Right cardiac atrium (tissue), 5 donors: Measurements from ENCODE around the gene SEMA5B. TPM values are rescaled to one million over a fixed set of nuclear protein-coding genes. Genes with fewer than 3 reads are reported as not detected.

Experiments
- ATAC-seq, 2 donors: fragments of 200-7000 bp; cut with Tn5 transposase; one replicate each; pipeline versions ENCODE4 v1.8.0 to v1.9.1; 2020; ENCODE audit warnings: moderate library complexity in 2 of 2, mild to moderate bottlenecking in 1 of 2
- DNase-seq, 3 donors: peaks; one replicate each; pipeline ENCODE4 v3.0.0-alpha.2; 2020
- H3K27ac ChIP-seq: one replicate; pipeline ENCODE4 v1.5.1; 2013; ENCODE audit warnings: mild to moderate bottlenecking, low read length, control low read depth, moderate library complexity
- H3K27me3 ChIP-seq: one replicate; pipeline ENCODE4 v1.6.1; 2013; ENCODE audit not compliant: control insufficient read depth, insufficient read depth
- H3K4me1 ChIP-seq: one replicate; pipeline ENCODE4 v1.6.1; 2013; ENCODE audit warnings: low read length; ENCODE audit not compliant: control insufficient read depth, insufficient read depth
- H3K4me3 ChIP-seq: one replicate; pipeline ENCODE4 v1.5.1; 2013; ENCODE audit warnings: low read length, control low read depth
- H3K9me3 ChIP-seq: one replicate; pipeline ENCODE4 v1.6.1; 2013; ENCODE audit warnings: low read length; ENCODE audit not compliant: control insufficient read depth
- WGBS: extraction: QIAGEN DNeasy Blood & Tissue Kit; methylation state at CpG from one replicate; pipeline ENCODE4 v1.1.7; 2013; 5-methylcytosine and 5-hydroxymethylcytosine counted together
- intact Hi-C, 4 donors: fragments of 100-400 bp; cut with DNase I; formaldehyde crosslinking; loops; one replicate each; pipeline versions ENCODE4 v1.11.0 to v1.14.0; 2022 to 2023
- polyA plus RNA-seq: library from polyadenylated mRNA; stranded (reverse); fragments of 200-250 nt; gene quantifications from one replicate; pipeline ENCODE4 v1.2.3, GENCODE V29; 2013
- total RNA-seq, 4 donors: library from RNA; stranded (reverse); fragmentation: NEBNext Ultra II Directional; extraction: Animal tissue kit (Norgen Biotek cat#: 25700); gene quantifications; one replicate each; pipeline ENCODE4 v1.2.1, GENCODE V29; 2021
- donor health status: healthy with polysubstance abuse.
- donor health status: DM: no; HTN: yes; CAD: no.
- donor health status: DM: no; HTN: no; CAD: no.
- donor health status: DM: no; HTN: yes; CAD: no; lungs with severe emphysema.
- donor health status: DM: yes; HTN: yes; CAD: no.

Gene SEMA5B
- total and polyA plus RNA-seq, 5 donors = 0.72 to 4.9 (median 3.1) TPM

DNA sequence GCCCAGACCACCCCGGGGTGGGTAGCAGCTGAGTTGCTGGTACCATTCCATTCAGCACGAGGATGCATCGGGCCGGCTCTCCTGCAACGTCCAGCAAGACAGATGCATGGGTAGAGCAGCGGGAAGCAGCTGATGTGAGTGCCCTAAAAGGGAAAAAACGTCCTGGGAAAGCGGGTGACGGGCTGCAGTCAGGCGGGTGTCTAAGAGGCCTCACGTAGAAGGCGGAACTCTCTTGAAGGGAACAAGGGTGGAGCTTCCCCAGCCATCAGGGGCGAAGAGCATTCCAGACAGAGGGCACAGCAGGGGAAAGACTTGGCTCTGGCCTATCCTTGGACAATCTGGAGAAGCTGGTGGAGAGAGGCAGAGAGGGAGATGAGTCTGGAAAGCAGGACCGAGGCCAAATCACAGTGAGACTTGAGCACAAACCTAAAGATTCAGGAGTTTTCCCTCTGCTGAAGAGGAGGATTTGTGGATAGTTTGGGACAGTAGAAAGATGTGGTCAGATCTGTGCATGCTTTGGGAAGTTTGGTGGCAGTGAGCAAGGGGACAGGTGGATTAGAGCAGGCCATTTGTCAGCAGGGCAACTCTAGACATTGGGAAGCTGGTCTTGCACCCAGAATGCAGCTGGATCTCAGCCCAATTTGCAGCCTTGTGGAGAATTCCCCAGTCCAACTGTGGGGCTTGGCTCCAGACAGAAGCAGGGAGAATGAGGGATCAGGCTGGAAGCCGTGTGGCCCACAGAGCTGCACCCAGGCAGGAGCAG is 70.7 kb downstream of the SEMA5B start:
- intact Hi-C loops = no loop called here
- WGBS = 62% methylated on average over 15 of the region's 15 CpGs
- no peaks in the 10 kb centered on the region for H3K27me3 ChIP-seq
- no peak overlapping the region for H3K4me3 ChIP-seq
- peaks cover 13% of the 10 kb centered on the region for H3K4me1 ChIP-seq
- ATAC-seq (peak; percentile 39 to 64), DNase-seq (peak in 1 of 3 donors; percentile 61)
- H3K27ac ChIP-seq = peak overlapping the region; percentile 70
- H3K9me3 ChIP-seq = no peaks in the 10 kb centered on the region

DNA sequence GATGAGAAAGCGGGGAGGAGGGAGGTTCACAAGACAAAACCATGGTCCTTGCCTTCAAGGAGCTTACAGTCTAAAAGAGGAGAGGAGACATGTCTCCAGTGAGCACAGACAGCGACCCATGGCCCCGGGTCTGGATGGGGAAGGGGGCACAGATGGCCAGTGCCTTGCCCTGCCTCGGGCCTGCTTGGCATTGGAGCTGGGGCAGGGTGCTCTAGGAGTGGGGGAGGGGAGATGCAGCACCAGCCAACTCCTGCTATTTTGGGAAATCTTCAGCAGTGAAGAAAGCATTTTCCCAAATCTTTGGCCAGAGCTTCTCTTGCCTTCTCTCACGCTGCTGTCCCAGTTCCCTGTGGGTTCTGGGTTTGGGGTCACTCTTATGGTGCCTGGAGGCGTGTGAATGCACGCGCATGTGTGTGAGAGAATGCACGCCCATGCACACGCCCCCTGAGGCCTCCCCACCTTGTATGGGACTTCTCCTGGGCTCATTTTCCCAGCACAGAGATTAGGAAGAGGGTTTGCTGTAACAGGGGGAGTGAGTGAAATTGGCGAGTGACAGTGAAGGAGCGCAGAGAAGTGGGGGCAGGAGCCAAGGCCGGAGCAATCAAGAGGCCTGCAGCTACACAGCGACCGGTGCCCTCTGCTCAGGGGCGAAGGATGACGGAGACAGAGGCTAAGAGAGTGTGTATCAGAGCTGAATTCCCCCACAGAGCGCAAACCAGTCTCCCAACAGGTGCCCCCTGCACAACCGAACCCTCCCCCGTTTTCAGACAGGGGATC is 71.5 kb downstream of the SEMA5B start:
- ATAC-seq (no peak), DNase-seq (peak in 1 of 3 donors; percentile 66)
- peaks cover 13% of the 10 kb centered on the region for H3K4me1 ChIP-seq
- H3K4me3 ChIP-seq = no peak overlapping the region
- peak overlapping the region; percentile 62 for H3K27ac ChIP-seq
- intact Hi-C loops = no loop called here
- no peaks in the 10 kb centered on the region for H3K9me3 ChIP-seq
- H3K27me3 ChIP-seq = no peaks in the 10 kb centered on the region
- WGBS = 64% methylated on average over 20 of the region's 20 CpGs

DNA sequence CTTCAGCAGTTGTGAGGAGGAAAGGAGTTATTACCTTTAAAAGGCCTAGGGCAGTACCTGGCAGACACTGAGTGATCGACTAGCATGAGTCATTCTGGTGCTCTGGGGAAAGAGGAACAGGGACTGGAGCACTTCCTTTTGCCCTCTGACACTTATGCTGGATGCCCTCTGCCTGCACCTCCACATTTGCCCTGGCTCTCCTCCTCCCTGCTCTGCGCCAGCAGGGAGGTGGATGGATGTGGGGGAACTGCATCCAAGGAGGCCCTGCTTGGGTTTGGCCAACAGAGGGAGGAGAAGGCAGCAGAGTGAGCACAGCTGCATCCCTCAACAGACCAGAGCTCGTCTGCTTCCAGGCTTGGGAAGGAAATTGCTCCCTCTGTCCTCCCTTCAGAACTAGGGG is 75.0 kb downstream of the SEMA5B start:
- H3K4me3 ChIP-seq = no peak overlapping the region
- no peaks in the 10 kb centered on the region for H3K27me3 ChIP-seq
- WGBS = 44% methylated on average over 3 of the region's 3 CpGs
- no peaks in the 10 kb centered on the region for H3K9me3 ChIP-seq
- no peak overlapping the region for H3K27ac ChIP-seq
- intact Hi-C loops = no loop called here
- H3K4me1 ChIP-seq = peaks cover 9% of the 10 kb centered on the region
- DNase-seq (no peak), ATAC-seq (peak; percentile 25 to 29)

DNA sequence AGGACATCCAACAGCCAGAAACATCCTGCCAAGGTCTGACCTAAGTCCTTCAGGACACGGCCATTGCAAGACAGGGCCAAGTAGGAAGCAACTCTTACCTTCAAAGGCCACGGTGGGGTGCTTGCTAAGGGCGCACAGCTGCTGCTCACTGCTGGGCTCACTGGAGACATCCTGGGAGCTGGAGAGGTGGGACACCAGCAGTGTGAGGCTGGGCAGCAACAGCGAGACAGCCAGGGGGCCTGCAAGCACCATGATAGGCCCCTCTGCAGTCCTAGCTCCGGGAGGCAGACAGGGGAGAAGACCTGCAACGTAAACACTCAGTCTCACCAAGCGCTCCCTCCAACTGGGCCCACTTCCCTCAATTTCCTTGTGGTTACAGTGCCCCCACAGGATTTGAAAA is 79.2 kb downstream of the SEMA5B start:
- peak in 1 of 3 donors; percentile 60 for DNase-seq
- no peak overlapping the region for H3K4me3 ChIP-seq
- 61% methylated on average over 7 of the region's 7 CpGs for WGBS
- H3K27me3 ChIP-seq = no peaks in the 10 kb centered on the region
- ATAC-seq = peak; percentile 48 to 57
- H3K4me1 ChIP-seq = peaks cover 2% of the 10 kb centered on the region
- intact Hi-C loops = loop anchor here in 3 of 4 donors (2.0 to 10.0 kb wide), 4 partner anchors 34 to 606 kb away; no protein-coding TSS in a partner anchor
- H3K27ac ChIP-seq = no peak overlapping the region
- H3K9me3 ChIP-seq = no peaks in the 10 kb centered on the region

DNA sequence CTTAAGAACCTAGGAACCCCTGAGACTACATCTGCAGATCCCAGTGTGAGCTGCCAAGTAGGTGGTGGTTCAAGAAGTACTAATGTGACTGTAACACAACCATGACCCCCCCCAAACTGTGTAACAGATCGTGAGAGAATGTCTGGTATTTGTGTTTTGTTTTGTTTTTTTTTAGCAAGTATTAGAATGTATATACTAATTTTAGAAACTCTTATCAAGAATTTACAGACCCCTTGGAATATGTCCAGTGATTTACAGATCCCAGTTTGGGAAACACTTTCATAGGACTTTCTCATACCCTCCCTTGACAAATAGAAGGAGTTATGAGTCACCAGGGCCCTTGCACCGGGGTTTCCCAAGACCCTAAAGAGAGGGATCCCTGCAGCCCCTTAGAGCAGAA is 79.8 kb downstream of the SEMA5B start:
- Histone ChIP-seq H3K27ac (no peak overlapping the region), H3K4me3 (no peak overlapping the region), H3K4me1 (peaks cover 2% of the 10 kb centered on the region), H3K9me3 (no peaks in the 10 kb centered on the region), H3K27me3 (no peaks in the 10 kb centered on the region)
- 48% methylated on average over 2 of the region's 2 CpGs for WGBS
- no peak for ATAC-seq
- no peak for DNase-seq
- intact Hi-C loops = loop anchor here in 3 of 4 donors (2.0 to 10.0 kb wide), 4 partner anchors 35 to 607 kb away; no protein-coding TSS in a partner anchor

DNA sequence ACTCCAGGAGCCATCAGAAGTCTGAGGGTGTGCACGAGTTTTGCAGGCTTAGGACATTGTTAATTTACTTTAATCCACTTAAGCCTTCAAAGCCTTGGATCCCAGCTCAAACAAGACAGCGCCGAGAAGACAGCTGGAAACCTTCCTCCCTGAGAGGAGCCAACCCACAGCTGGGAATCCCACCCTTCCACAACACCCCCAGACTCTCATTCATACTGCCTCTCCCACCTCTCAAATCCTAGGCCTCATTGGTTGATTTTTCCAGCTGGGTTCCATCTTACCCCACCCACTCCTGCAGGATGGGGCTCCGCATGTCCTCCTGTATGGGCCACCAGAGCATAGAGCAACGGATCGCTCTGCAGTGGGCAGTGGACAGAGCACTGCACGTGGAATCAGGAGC is 80.4 kb downstream of the SEMA5B start:
- intact Hi-C loops = loop anchor here in 3 of 4 donors (5.0 to 10.0 kb wide), 3 partner anchors 35 to 608 kb away; no protein-coding TSS in a partner anchor
- Histone ChIP-seq H3K9me3 (no peaks in the 10 kb centered on the region), H3K27ac (peak overlapping the region; percentile 10), H3K27me3 (no peaks in the 10 kb centered on the region), H3K4me1 (no peaks in the 10 kb centered on the region), H3K4me3 (no peak overlapping the region)
- WGBS = 74% methylated on average over 7 of the region's 7 CpGs
- DNase-seq (no peak), ATAC-seq (no peak)

DNA sequence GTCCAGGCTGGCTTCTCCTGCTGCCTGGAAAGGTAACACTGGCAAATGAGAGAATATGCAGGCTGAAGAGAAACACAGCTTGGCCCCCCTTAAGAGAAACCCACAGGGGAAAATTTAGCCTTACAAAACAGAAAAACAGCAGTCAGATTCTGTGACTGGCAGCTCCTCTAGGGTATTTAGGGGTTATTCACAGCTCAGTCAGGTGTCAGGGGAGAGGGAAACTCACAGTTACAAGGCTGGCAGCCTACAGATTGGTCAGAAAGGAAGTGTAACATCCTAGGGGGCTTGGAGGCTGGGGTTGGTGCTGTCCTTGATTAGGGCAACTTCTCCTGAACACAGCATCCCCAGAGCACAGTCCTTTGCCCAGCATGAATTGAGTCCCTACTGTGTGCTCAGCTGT is 81.4 kb downstream of the SEMA5B start:
- no peak overlapping the region for H3K4me3 ChIP-seq
- no peaks in the 10 kb centered on the region for H3K27me3 ChIP-seq
- no peak overlapping the region for H3K27ac ChIP-seq
- no peaks in the 10 kb centered on the region for H3K9me3 ChIP-seq
- intact Hi-C loops = loop anchor here in 3 of 4 donors (5.0 to 10.0 kb wide), 3 partner anchors 36 to 609 kb away; no protein-coding TSS in a partner anchor
- no peaks in the 10 kb centered on the region for H3K4me1 ChIP-seq
- no peak for ATAC-seq
- DNase-seq = no peak

DNA sequence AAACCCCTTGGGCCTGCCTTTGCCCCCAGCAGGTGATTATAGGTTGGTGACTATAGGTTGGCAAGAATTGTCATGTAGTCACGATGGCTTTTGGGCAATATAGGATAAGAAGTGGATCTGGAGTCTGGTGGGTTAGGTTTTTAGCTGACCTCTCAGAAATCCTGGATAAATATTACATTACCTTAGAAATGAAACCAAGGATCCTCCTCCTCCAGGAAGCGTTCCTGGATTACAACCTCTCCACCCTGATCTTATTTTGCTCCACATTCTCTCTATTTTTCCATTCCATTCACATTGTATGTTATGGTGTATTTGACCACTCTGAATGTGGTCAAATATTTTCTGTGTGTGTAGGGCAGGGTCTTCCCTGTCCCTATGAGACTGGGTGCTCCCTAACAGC is 82.3 kb downstream of the SEMA5B start:
- intact Hi-C loops = loop anchor here in 3 of 4 donors (5.0 to 10.0 kb wide), 3 partner anchors 37 to 610 kb away; no protein-coding TSS in a partner anchor
- no peak for DNase-seq
- Histone ChIP-seq H3K4me3 (no peak overlapping the region), H3K4me1 (no peaks in the 10 kb centered on the region), H3K27ac (no peak overlapping the region), H3K27me3 (no peaks in the 10 kb centered on the region), H3K9me3 (no peaks in the 10 kb centered on the region)
- ATAC-seq = no peak
- WGBS = 88% methylated on average over 2 of the region's 2 CpGs

DNA sequence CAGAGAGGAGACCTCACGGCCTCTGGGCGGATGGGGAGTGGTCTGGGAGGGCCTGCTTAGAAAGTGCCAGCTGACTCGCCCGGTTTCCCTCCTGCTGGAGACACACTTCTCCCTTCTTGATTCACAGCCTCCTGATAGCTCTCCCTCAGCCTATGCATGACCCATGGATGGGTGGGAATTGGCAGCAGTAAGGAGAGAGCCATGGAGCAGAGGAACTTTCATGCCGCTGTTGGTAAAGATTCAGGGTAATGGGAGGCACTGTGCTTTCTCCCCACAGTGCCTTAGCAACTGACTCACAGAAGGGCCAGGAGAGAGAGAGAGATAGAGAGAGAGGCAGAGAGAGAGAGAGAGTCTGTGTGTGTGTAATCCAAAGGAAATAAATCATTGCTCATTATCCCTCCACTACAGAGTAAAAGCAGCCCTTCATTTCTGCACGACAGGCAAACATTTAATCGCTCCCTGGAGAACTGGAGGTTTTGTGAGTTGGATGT is 82.8 kb downstream of the SEMA5B start:
- DNase-seq (no peak), ATAC-seq (no peak)
- Histone ChIP-seq H3K27ac (peak overlapping the region; percentile 36), H3K4me3 (no peak overlapping the region), H3K9me3 (no peaks in the 10 kb centered on the region), H3K27me3 (no peaks in the 10 kb centered on the region), H3K4me1 (no peaks in the 10 kb centered on the region)
- intact Hi-C loops = loop anchor here (5.0 to 10.0 kb wide), 5 partner anchors 38 to 610 kb away; partner anchors contain the start of gene SEMA5B (in 3 of the 4)
- WGBS = 66% methylated on average over 7 of the region's 7 CpGs

DNA sequence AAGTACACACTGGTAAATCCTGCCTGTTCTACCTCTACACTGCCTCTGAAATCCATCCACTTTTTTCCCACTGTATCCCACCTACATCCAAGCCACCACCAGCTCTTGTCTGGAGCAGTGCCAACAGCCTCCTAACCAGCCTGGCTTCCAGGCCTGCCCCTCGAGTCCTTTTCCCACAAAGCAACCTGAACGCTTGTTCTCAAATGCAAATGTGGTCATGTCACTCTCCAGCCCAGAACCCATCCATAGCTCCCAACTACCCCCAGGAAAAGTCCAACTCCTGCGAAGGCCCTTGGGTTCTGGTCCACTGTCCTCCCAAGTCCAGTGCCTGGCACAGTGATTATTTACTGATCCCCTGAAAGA is 83.8 kb downstream of the SEMA5B start:
- DNase-seq (no peak), ATAC-seq (no peak)
- Histone ChIP-seq H3K4me1 (no peaks in the 10 kb centered on the region), H3K27me3 (no peaks in the 10 kb centered on the region), H3K27ac (no peak overlapping the region), H3K9me3 (no peaks in the 10 kb centered on the region), H3K4me3 (no peak overlapping the region)
- 88% methylated on average over 3 of the region's 3 CpGs for WGBS
- intact Hi-C loops = loop anchor here (2.0 to 10.0 kb wide), 5 partner anchors 83 to 611 kb away; partner anchors contain the start of gene SEMA5B (in 3 of the 4)
